G401.6 (cell line): ENCODE results near the gene ATRIP.
"Not testable (repeated sequence)": the region's sequence is repeated elsewhere in the genome, so short reads cannot be mapped to it uniquely, and the experiment has no call there.

ENCODE experiments used
- FAIRE-seq: peaks from 2 replicates; lab custom pipeline; 2012; peaks lifted over from hg19 to GRCh38; lab: Jason Lieb, UNC

The ATRIP gene

GRCh38 chr3:48437812-48438211 lies 8.7 kb upstream of the ATRIP start:
- FAIRE-seq, result no peak

GRCh38 chr3:48439820-48440589 lies 6.5 kb upstream of the ATRIP start, which contains the start of the genes CCDC51 and TMA7:
TSS of gene CCDC51 (minus strand) at chr3:48440119. CDS start at chr3:48435128, 4,991 bp downstream.
TSS of gene TMA7 (plus strand) at chr3:48440257. CDS start at chr3:48440297, 40 bp downstream.
- peak; percentile 98 for FAIRE-seq

- FAIRE-seq, result no peak
These were observed 6.0 kb upstream of the ATRIP start for GRCh38 chr3:48440590-48440958.

- FAIRE-seq, result no peak
These were observed 4.6 kb upstream of the ATRIP start for GRCh38 chr3:48441940-48442339.

GRCh38 chr3:48445277-48445882 lies 1.2 kb upstream of the ATRIP start:
- no peak for FAIRE-seq

GRCh38 chr3:48446043-48446424 lies 503 bp upstream of the ATRIP start:
- no peak for FAIRE-seq

- FAIRE-seq, result no peak
These were observed 4.7 kb downstream of the ATRIP start for GRCh38 chr3:48451270-48451669.

GRCh38 chr3:48456456-48456855 lies 9.9 kb downstream of the ATRIP start:
- no peak for FAIRE-seq

- no peak for FAIRE-seq
These were observed 12.8 kb downstream of the ATRIP start for GRCh38 chr3:48459331-48459730.

GRCh38 chr3:48459773-48460516 lies 13.4 kb downstream of the ATRIP start:
- no peak for FAIRE-seq

GRCh38 chr3:48460517-48460902 lies 14.0 kb downstream of the ATRIP start:
- no peak for FAIRE-seq

GRCh38 chr3:48461767-48462166 lies 15.2 kb downstream of the ATRIP start:
- not testable (repeated sequence) for FAIRE-seq

- FAIRE-seq, result no peak
These were observed 17.2 kb downstream of the ATRIP start for GRCh38 chr3:48463703-48464102.

GRCh38 chr3:48464713-48465221 lies 18.2 kb downstream of the ATRIP start:
- no peak for FAIRE-seq

- no peak for FAIRE-seq
These were observed 18.6 kb downstream of the ATRIP start for GRCh38 chr3:48465237-48465530.

- peak; percentile 45 for FAIRE-seq
These were observed 19.2 kb downstream of the ATRIP start for GRCh38 chr3:48465531-48466378.

- FAIRE-seq, result no peak
These were observed 20.0 kb downstream of the ATRIP start for GRCh38 chr3:48466386-48467109.

- no peak for FAIRE-seq
These were observed 20.5 kb downstream of the ATRIP start for GRCh38 chr3:48467110-48467454.

- FAIRE-seq, result no peak
These were observed 21.1 kb downstream of the ATRIP start for GRCh38 chr3:48467473-48468267.

- no peak for FAIRE-seq
These were observed 21.8 kb downstream of the ATRIP start for GRCh38 chr3:48468329-48468731.
